HUES6 (cell line): Measurements from ENCODE around the gene LDAF1.
"Not testable (repeated sequence)": the region's sequence is repeated elsewhere in the genome, so short reads cannot be mapped to it uniquely, and the experiment has no call there.

ENCODE experiments used
- H3K27ac ChIP-seq: 2 replicates; pipeline ENCODE4 v1.7.0; 2013; ENCODE audit warnings: low read depth, mild to moderate bottlenecking, low read length, inconsistent platforms
- H3K27me3 ChIP-seq: 2 replicates; pipeline ENCODE4 v1.6.1; 2013; ENCODE audit warnings: low read length; ENCODE audit not compliant: control insufficient read depth, insufficient read depth
- H3K36me3 ChIP-seq: 2 replicates; pipeline ENCODE4 v1.6.1; 2013; ENCODE audit warnings: low read length; ENCODE audit not compliant: control insufficient read depth, insufficient read depth
- H3K4me1 ChIP-seq: 2 replicates; pipeline ENCODE4 v1.6.1; 2013; ENCODE audit warnings: low read length; ENCODE audit not compliant: control insufficient read depth, insufficient read depth
- H3K4me3 ChIP-seq: 2 replicates; pipeline ENCODE4 v1.5.1; 2013; ENCODE audit warnings: low read depth, low read length
- H3K9ac ChIP-seq: one replicate; pipeline ENCODE4 v1.6.1; 2013; ENCODE audit warnings: mild to moderate bottlenecking, low read length
- H3K9me3 ChIP-seq: 2 replicates; pipeline ENCODE4 v1.6.1; 2013; ENCODE audit warnings: low read depth, low read length; ENCODE audit not compliant: control insufficient read depth, insufficient read depth

LDAF1 gene

DNA sequence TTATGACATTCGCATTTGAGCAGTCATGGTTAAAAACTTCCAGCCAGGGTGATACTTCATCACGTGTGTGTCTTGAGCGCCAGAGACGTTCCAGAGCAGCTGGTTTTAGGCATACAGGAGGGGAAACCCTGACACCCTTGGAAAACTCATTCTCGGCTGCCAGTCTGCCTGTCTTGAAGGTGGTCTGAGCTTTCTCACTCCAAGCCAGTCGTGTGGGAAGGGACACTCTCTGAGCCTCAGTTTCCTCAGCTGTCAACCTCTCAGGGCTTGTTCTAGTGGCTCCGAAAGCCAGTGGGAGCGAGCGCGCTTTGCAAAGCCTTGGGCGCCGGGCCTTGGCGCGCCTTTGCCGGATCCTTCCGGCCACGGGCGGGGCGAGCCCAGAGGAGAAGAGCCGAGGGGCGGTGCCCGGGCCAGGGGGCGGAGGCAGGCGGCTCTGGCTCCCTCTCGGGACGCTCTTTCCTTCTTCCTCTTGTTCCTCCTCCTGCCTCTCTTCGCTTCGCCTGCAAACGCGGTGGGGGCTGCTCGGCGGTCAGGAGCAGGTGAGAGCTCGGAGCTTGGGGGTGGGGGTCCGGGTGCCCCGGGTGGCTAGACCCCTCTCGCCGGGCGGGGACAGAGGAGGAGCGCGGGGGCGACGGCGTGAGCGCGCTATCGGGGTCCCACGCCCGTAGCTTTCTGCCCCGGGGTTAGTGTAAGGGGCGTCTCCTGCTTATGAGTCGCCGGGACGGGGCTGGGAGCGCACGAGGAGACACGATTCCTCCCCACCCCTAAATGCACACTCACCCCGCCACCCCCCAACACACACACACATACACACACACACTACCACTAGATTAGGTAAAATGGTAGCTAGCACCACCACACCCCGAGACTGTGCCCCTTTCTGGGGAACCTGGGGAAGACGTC lies at the start of gene LDAF1:
Gene LDAF1, plus strand, starts transcription at position 467 of the 903 bp plus-strand sequence. CDS start 2,509 bp downstream, outside the sequence.
- peak within 1 kb of the TSS; percentile 59 for H3K9ac ChIP-seq
- peaks cover 9% of the 10 kb centered on the region; the same call in 1 of the 2 replicates for H3K4me1 ChIP-seq
- H3K4me3 ChIP-seq, result peak within 1 kb of the TSS; percentile 81
- no peaks in the 10 kb centered on the region for H3K27me3 ChIP-seq
- H3K9me3 ChIP-seq, result no peaks in the 10 kb centered on the region
- no peak within 1 kb of the TSS for H3K27ac ChIP-seq
- H3K36me3 ChIP-seq, result peaks cover 25% of the 10 kb centered on the region

- not testable (repeated sequence) for H3K36me3 ChIP-seq, H3K27ac ChIP-seq, H3K9ac ChIP-seq, H3K4me3 ChIP-seq, H3K9me3 ChIP-seq, H3K27me3 ChIP-seq
- H3K4me1 ChIP-seq, result peaks cover 14% of the 10 kb centered on the region; the same call in 1 of the 2 replicates
These were observed 42.9 kb upstream of the LDAF1 start for GRCh38 chr16:21115551-21115950.

- Histone ChIP-seq H3K4me1 (peaks cover 14% of the 10 kb centered on the region; the same call in 1 of the 2 replicates), H3K27ac (no peak overlapping the region), H3K27me3 (no peaks in the 10 kb centered on the region), H3K36me3 (no peaks in the 10 kb centered on the region), H3K9me3 (no peaks in the 10 kb centered on the region), H3K9ac (no peak overlapping the region), H3K4me3 (peak overlapping the region; percentile 27)
These were observed 42.3 kb upstream of the LDAF1 start for GRCh38 chr16:21116148-21116693.

- H3K27ac ChIP-seq, result no peak overlapping the region
These were observed 40.9 kb upstream of the LDAF1 start for GRCh38 chr16:21117567-21117966.

DNA sequence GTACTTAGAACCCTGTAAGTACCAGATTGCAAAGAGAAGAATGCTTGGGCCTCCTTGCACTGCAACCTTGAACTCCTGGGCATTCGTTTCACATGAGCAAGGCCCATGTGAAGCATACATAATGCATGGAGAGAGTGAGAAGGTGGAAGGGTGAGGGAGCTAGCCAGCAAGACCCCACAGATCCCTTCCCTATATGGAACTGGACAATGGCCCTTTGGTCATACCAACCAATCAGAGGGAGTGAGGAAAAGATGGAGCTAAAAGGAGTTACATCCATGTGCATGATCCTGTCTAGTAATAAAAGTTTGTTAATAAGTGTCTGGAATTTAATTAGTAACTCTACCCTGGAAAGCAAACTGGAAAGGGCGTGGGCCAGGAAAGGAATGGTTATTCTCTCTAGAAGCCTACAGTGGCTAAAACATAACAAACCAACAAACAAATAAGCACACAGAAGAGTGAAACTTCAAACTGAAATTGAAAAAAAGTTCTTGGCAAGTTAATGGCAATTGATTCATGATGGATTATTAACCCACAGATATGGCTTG lies 37.4 kb upstream of the LDAF1 start:
- H3K27me3 ChIP-seq, result no peaks in the 10 kb centered on the region
- no peak overlapping the region for H3K4me3 ChIP-seq
- peaks cover 11% of the 10 kb centered on the region; the same call in 1 of the 2 replicates for H3K4me1 ChIP-seq
- H3K9me3 ChIP-seq, result no peaks in the 10 kb centered on the region
- no peak overlapping the region for H3K27ac ChIP-seq
- no peak overlapping the region for H3K9ac ChIP-seq
- no peaks in the 10 kb centered on the region for H3K36me3 ChIP-seq

More at GRCh38 chr16:21117567-21117966, 40.9 kb upstream of the LDAF1 start:
- Histone ChIP-seq H3K27me3 (no peaks in the 10 kb centered on the region), H3K9ac (no peak overlapping the region), H3K36me3 (no peaks in the 10 kb centered on the region), H3K4me1 (peaks cover 14% of the 10 kb centered on the region; the same call in 1 of the 2 replicates), H3K4me3 (no peak overlapping the region), H3K9me3 (no peaks in the 10 kb centered on the region)

DNA sequence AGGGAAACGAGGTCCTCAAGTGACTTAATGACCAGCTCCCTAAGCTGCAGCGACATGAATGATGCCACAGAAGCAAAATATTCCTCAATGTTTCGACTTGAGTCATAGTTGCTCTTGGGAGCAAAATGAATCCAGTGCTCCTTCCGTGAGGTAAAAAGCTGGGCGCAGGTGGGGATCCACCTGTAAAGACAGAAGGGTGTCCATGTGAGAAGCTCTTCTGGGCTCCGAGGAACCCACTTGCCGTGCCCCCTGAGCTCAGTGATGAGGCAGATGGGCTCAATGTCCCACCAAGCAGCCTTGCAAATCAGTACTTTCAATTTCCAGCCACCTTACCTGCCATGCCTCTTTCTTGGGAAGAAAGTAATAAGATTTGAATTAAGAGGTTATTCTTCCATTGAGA lies 33.3 kb upstream of the LDAF1 start:
- Histone ChIP-seq H3K27me3 (no peaks in the 10 kb centered on the region), H3K4me3 (no peak overlapping the region), H3K9me3 (no peaks in the 10 kb centered on the region), H3K36me3 (no peaks in the 10 kb centered on the region), H3K27ac (no peak overlapping the region), H3K4me1 (no peaks in the 10 kb centered on the region), H3K9ac (no peak overlapping the region)

GRCh38 chr16:21126518-21126917 lies 32.0 kb upstream of the LDAF1 start:
- H3K9me3 ChIP-seq, result no peaks in the 10 kb centered on the region
- H3K27ac ChIP-seq, result no peak overlapping the region
- no peak overlapping the region for H3K9ac ChIP-seq
- peaks cover 4% of the 10 kb centered on the region for H3K4me1 ChIP-seq
- H3K4me3 ChIP-seq, result no peak overlapping the region
- no peaks in the 10 kb centered on the region for H3K27me3 ChIP-seq
- H3K36me3 ChIP-seq, result no peaks in the 10 kb centered on the region

DNA sequence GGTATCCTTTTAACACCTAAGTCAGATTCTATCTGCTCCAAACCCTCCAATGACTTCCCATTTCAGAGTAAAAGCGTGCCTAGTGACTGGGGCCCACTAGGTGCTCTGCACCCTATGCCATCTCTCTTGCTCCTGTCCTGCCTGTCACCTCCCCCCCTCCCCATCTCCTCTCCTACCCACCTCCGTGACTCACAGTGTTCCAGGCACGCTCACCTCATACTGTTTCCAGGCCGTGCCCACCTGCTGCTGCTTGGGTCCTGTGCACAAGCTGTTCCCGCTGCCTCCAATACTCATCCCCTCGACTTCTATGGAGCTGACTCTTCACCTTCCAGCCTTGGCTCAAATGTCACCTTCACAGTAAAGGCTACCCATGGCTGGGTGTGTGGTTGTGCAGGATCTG lies 29.5 kb upstream of the LDAF1 start:
- H3K27ac ChIP-seq, result no peak overlapping the region
- H3K27me3 ChIP-seq, result no peaks in the 10 kb centered on the region
- H3K4me3 ChIP-seq, result no peak overlapping the region
- H3K9ac ChIP-seq, result no peak overlapping the region
- H3K9me3 ChIP-seq, result no peaks in the 10 kb centered on the region
- H3K36me3 ChIP-seq, result no peaks in the 10 kb centered on the region
- H3K4me1 ChIP-seq, result peaks cover 4% of the 10 kb centered on the region

GRCh38 chr16:21130811-21131210 lies 27.7 kb upstream of the LDAF1 start:
- no peaks in the 10 kb centered on the region for H3K36me3 ChIP-seq
- H3K9ac ChIP-seq, result no peak overlapping the region
- H3K9me3 ChIP-seq, result no peaks in the 10 kb centered on the region
- H3K27me3 ChIP-seq, result no peaks in the 10 kb centered on the region
- H3K27ac ChIP-seq, result no peak overlapping the region
- no peak overlapping the region for H3K4me3 ChIP-seq
- peaks cover 4% of the 10 kb centered on the region for H3K4me1 ChIP-seq

- H3K27ac ChIP-seq, result no peak overlapping the region
- peaks cover 4% of the 10 kb centered on the region for H3K4me1 ChIP-seq
- no peaks in the 10 kb centered on the region for H3K36me3 ChIP-seq
- no peaks in the 10 kb centered on the region for H3K9me3 ChIP-seq
- H3K4me3 ChIP-seq, result no peak overlapping the region
- no peaks in the 10 kb centered on the region for H3K27me3 ChIP-seq
- no peak overlapping the region for H3K9ac ChIP-seq
These were observed 24.4 kb upstream of the LDAF1 start for GRCh38 chr16:21134053-21134452.

DNA sequence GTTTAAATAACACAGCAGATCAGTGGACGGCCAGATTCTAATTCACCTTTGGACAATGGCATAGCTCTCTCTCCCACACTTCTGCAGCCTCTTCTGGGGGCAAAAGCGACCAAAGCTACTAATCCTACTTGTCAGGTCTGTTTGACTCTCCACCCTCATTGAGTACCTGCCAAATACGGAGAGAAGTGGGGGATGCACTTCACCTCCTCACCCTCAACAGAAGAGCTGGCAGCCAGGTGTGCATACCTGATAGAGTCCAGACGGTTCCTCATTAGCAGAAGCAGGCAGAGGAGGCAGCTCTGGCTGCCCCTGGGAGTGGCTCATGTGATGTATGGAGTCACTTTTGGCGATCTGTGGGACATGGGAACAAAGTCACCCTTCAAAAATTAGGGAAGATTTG lies 12.7 kb upstream of the LDAF1 start:
- Histone ChIP-seq H3K9ac (no peak overlapping the region), H3K27me3 (peaks cover 4% of the 10 kb centered on the region; the same call in 1 of the 2 replicates), H3K9me3 (no peaks in the 10 kb centered on the region), H3K36me3 (no peaks in the 10 kb centered on the region), H3K27ac (no peak overlapping the region), H3K4me1 (no peaks in the 10 kb centered on the region), H3K4me3 (no peak overlapping the region)
